ENCODE data around the gene IL25.
"Not testable (repeated sequence)": the region's sequence is repeated elsewhere in the genome, so short reads cannot be mapped to it uniquely, and the experiment has no call there.

Gene IL25

DNA sequence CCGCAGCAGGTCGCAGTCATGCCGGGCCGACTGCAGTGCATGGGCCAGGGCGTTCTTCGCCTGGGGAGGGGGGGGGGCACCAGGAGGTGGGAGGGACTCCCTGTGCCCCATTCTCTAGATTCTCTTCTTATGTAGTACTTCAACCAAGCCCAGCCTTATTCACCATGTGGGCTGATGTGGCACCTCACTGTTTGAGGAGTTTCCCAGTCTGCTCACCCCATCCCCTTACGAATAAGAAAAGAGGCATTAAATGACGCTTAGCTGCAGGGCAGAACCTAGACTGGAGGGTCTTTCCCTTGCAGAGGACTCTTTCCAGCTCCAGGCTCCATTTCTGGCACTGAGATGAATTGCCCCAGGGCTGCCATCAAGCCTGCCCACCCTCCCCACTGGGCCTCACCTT lies 16.4 kb downstream of the IL25 start:
- no peak for DNase-seq (ENCODE audit: low spot score)

DNA sequence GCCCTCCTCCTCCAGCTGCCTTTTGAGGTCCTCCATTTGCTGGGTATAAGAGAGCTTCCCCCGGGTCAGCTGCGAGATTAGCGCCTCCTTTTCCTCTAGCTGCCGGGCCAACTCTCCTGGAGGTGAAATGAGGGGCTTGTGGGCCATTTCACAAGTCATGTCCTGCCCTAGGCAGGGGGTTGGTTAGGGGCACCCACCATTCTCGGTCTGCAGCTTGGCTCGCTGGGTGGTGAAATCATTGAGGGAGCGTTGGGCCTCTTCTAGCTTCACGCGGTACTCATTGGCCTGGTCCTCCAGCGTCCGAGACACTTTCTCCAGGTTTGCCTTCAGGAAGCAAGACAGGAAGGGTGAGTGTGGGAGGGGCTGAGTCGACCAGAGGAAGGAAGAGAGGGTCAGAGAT lies 16.8 kb downstream of the IL25 start:
- no peak for DNase-seq (ENCODE audit: low spot score)

GRCh38 chr14:23389871-23390270 lies 17.3 kb downstream of the IL25 start:
- not testable (repeated sequence) for DNase-seq (ENCODE audit: low spot score)

GRCh38 chr14:23392613-23393012 lies 20.0 kb downstream of the IL25 start:
- DNase-seq (ENCODE audit: low spot score): no peak

GRCh38 chr14:23396126-23396525 lies 23.5 kb downstream of the IL25 start:
- DNase-seq (ENCODE audit: low spot score): no peak

DNA sequence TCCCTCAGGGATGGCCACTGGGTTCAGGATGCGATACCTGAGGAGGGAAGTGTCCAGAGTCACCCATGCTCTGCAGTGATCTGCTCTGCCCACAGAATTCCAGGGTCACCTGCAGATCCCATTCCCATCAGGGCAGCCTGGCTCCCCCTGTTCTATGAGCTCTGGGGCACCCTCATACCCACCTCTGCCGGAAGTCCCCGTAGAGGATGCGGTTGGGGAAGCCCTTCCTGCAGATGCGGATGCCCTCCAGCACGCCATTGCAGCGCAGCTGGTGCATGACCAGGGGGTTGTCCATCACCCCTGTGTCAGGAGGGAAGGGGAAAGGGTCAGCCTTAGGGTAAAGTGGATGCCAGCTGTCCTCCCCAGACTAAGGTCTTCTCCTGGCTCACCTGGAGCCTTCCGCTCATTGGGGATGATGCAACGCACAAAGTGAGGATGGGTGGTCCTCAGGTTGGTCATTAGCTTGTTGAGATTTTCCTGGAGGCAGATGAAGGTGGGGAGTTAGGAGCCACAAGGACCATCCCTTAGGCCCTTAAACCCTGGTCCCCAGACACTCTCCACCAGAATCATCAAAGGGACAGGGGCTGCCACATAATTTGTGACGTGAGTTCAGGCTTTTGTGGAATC lies 24.3 kb downstream of the IL25 start:
- no peak for DNase-seq (ENCODE audit: low spot score)

GRCh38 chr14:23398348-23398747 lies 25.7 kb downstream of the IL25 start:
- no peak for DNase-seq (ENCODE audit: low spot score)

- no peak for DNase-seq (ENCODE audit: low spot score)
Observed at GRCh38 chr14:23399136-23399535, 26.5 kb downstream of the IL25 start.

DNA sequence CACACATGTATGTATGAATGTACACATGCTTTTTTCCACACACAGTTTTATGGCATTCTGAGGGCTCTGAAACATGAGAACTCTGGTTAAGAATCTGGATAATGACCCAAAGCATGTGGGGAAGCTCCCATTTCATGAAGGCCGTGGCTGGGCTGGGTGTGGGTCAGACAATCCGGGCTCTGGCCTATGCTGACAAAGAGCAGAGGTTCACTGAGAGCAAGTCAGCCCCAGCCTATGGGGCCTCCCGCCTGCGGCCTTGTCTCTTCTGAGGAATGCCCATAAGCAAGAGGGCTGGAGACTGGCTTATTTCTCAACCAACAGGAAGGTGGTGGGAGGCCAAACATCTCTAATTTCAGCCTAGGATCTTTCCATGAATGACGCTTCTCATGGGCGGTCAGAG lies 27.0 kb downstream of the IL25 start:
- DNase-seq (ENCODE audit: low spot score): no peak

DNA sequence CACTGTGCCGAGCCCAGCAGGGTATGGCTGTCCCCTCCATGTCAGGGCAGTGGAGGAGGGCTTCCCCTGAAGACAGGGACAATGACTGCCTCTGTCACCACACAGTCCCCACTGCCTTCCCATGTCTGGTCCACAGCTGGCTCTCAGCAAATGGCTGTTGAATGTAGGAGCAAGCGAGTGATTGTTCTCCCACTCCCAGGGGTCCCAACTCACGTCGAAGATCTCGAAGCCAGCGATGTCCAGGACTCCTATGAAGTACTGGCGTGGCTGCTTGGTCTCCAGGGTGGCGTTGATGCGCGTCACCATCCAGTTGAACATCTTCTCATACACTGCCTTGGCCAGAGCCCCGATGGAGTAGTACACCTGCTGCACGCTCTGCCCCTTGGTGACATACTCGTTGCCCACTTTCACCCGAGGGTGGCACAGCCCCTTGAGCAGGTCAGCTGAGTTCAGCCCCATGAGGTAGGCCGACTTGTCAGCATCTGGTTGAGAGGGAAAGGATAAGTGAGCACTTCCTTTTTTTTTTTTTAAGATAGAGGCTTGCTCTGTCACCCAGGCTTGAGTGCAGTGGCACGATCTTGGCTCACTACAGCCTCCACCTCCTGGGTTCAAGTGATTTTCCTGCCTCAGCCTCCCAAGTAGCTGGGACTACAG lies 28.0 kb downstream of the IL25 start:
- not testable (repeated sequence) for DNase-seq (ENCODE audit: low spot score)

GRCh38 chr14:23401291-23401690 lies 28.7 kb downstream of the IL25 start:
- no peak for DNase-seq (ENCODE audit: low spot score)

- DNase-seq (ENCODE audit: low spot score): no peak
Observed at GRCh38 chr14:23402296-23403138, 29.9 kb downstream of the IL25 start.

- no peak for DNase-seq (ENCODE audit: low spot score)
Observed at GRCh38 chr14:23403139-23403438, 30.5 kb downstream of the IL25 start.

- DNase-seq (ENCODE audit: low spot score): no peak
Observed at GRCh38 chr14:23403908-23404307, 31.3 kb downstream of the IL25 start.

DNA sequence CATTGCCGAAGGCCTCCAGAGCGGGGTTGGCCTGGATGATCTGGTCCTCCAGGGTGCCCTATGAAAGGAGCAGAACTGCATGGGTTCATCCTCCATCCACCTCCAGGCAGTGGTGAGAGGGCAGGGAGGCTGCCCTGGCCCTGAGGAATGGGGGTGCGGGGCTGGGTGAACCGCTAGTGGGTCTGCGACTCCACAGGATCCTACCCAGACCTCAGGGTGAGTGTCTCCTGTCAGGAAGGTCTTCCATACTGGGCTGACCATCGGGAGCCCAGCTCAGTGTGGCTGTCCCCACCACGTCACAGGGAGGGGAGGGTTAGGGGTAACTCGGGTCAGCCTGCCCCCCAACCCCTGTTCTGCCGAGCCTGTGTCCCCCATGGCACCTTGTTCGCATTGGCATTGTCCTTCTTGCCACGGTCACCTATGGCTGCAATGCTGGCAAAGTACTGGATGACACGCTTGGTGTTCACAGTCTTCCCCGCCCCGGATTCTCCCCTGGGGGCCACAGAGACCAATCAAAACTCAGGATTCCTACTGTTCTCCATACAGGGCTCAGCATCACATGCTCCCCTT lies 31.8 kb downstream of the IL25 start:
- no peak for DNase-seq (ENCODE audit: low spot score)

DNA sequence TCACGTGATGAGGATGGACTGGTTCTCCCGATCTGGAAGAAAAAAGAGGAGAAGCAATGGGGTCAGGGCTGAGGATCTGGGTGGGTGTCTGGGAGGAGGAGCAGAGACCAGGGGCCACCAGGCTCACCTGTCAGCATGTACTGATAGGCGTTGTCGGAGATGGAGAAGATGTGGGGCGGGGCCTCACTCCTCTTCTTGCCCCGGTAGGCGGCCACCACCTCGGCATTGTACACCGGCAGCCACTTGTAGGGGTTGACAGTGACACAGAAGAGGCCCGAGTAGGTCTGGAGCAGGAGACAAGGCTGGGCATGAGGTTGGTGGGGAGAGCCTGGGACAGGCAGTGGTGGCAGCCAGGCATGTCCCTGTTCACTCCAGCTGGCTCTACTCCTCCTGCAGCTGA lies 32.5 kb downstream of the IL25 start:
- DNase-seq (ENCODE audit: low spot score): no peak

DNA sequence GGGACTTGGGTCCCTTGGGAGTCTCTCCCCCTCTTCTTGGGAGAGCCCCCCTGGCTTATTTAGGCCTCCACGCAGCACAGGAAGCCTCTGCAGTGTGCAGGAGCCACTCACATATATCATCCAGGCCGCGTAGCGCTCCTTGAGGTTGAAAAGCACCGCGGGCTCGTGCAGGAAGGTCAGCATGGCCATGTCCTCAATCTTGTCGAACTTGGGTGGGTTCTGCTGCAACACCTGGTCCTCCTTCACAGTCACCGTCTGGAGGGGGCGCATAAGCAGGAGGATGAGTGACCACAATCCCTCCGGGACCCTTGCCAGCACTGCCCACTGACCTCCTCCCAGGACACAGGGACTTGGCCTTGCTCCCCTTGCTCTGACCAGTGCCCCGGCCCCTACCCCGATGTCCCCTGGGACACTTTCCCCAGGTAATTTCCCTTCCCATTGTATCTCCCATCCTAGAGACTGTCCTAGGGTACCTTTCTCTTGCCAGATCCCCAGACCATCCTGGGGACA lies 33.0 kb downstream of the IL25 start:
- DNase-seq (ENCODE audit: low spot score): no peak

DNA sequence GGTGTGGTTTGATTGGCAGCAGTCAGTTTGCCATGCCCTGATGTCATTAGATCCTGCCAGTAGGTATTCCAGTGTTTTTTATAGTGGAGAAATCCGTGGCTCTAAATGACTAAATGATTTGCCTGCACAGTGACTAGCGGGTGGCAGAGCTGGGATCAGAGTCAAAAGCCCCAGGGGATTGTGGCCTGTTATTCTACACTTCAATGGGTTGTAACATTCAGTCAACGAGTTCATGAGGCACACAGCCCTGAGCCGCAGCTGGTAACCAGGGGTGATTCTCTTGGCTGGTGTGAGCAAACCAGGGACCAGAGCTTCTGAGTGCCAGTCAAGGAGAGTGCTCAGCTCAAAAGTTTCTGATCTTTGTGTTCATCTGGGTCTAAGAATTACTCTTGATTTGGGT lies 33.6 kb downstream of the IL25 start:
- DNase-seq (ENCODE audit: low spot score): no peak

DNA sequence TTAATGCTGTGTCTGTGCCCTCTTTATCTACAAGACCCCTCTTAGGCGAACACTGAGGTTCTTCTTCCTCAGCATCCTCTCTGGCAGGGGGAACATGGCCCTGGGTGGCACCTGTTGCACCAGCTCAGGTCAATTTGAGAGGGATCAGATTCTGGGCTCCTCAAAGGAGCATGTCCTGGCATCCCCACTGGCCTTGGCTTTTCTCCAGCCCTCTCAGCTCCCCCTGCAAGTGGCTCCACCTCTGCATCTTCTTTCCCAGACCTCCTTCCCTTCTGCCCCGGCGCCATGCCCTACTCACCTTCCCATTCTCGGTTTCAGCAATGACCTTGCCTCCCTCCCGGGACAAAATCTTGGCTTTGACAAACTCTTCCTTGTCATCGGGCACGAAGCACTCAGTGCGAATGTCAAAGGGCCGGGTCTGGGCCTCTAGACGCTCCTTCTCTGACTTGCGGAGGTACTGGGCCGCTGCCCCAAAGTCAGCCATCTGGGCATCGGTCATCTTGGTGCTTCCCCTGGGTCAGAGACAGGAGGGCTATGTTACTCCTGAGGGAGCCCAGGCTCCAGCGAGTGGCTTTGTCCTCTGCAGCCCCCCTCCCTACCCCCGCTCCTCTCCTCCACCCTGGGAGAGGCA lies 34.2 kb downstream of the IL25 start:
- no peak for DNase-seq (ENCODE audit: low spot score)

- DNase-seq (ENCODE audit: low spot score): no peak
Observed at GRCh38 chr14:23407516-23408306, 35.1 kb downstream of the IL25 start, which contains the start of gene MYH6. Gene MYH6 (minus strand): TSS chr14:23408273. CDS start chr14:23407223, 1,050 bp downstream.

DNA sequence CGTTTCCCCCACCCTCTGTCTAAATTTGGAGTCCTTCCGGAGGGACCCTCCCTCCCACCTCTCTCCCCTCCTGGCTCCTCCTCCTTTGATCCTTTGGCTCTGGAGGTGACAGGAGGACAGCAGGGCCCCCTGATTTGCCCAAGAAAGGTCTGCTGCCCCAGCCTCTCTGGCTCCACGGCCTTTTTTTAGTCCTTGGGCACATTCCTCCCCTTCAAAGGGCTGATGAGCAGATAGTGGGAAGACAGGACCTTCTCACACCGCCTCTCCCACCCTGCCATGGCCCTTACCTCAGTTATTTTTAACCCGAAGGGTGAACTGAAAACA lies 35.7 kb downstream of the IL25 start:
- no peak for DNase-seq (ENCODE audit: low spot score)

GRCh38 chr14:23409475-23409874 lies 36.9 kb downstream of the IL25 start:
- no peak for DNase-seq (ENCODE audit: low spot score)

Data from hepatic stellate cell (primary cell).